ENCODE measurements around the gene NRK.

The NRK gene

DNA sequence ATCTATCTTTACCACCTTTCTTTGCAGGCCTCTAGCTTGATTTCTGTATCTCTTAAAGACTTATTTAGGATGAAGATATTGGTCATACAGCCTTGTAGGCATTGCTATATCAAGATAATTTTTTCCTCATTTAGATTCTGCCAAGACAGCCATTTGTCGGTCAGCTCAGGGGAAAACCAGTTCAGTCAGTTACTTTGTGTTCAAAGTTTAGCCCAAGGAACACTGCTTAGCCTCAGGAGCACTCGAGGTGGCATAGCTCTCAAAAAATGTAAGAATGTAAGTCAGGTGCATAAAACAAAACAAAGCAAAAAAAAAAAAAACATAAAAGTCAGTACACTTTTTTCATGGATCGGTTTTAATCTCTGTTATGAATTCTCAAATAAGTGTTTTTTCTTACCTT, 43.4 kb downstream of the NRK start:
- no peak for DNase-seq (ENCODE audit: extremely low read depth, low read depth)

GRCh38 chrX:105869701-105870100, 47.4 kb downstream of the NRK start:
- DNase-seq (ENCODE audit: extremely low read depth, low read depth): no peak
- TF ChIP-seq, protein P1, sequence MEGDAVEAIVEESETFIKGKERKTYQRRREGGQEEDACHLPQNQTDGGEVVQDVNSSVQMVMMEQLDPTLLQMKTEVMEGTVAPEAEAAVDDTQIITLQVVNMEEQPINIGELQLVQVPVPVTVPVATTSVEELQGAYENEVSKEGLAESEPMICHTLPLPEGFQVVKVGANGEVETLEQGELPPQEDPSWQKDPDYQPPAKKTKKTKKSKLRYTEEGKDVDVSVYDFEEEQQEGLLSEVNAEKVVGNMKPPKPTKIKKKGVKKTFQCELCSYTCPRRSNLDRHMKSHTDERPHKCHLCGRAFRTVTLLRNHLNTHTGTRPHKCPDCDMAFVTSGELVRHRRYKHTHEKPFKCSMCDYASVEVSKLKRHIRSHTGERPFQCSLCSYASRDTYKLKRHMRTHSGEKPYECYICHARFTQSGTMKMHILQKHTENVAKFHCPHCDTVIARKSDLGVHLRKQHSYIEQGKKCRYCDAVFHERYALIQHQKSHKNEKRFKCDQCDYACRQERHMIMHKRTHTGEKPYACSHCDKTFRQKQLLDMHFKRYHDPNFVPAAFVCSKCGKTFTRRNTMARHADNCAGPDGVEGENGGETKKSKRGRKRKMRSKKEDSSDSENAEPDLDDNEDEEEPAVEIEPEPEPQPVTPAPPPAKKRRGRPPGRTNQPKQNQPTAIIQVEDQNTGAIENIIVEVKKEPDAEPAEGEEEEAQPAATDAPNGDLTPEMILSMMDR (IDR thresholded peaks at IDR 0.05; ENCODE audit: low read depth, low read length): no peak

More for the DNA sequence above, 43.4 kb downstream of the NRK start:
- TF ChIP-seq, protein P1 (IDR thresholded peaks at IDR 0.05; ENCODE audit: low read depth, low read length): no peak

GRCh38 chrX:105870445-105870844, 48.1 kb downstream of the NRK start:
- TF ChIP-seq, protein P1 (IDR thresholded peaks at IDR 0.05; ENCODE audit: low read depth, low read length): no peak
- DNase-seq (ENCODE audit: extremely low read depth, low read depth): no peak

GRCh38 chrX:105872941-105873340, 50.6 kb downstream of the NRK start:
- TF ChIP-seq, protein P1 (IDR thresholded peaks at IDR 0.05; ENCODE audit: low read depth, low read length): no peak
- DNase-seq (ENCODE audit: extremely low read depth, low read depth): no peak

GRCh38 chrX:105874790-105875189, 52.5 kb downstream of the NRK start:
- TF ChIP-seq, protein P1 (IDR thresholded peaks at IDR 0.05; ENCODE audit: low read depth, low read length): no peak

DNA sequence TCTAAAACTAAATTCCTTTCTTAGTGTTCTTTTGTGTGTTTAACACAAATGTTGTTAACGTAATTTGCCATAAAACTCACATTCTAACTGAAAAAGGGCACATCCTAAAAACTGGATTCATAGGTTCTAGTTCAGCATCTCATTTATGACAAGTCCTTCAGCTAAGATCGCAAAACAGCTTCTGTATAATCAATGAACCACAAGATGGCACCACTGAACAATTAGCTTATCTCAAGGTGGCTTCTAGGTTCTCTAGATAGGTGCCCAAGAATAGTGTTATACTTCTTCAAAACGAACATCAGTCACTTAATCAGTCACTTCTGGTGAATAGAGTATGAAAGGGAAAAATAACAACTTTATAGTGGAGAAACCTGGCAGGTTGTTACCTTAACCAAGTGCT, 54.3 kb downstream of the NRK start:
- no peak for DNase-seq (ENCODE audit: extremely low read depth, low read depth)
- TF ChIP-seq, protein P1 (IDR thresholded peaks at IDR 0.05; ENCODE audit: low read depth, low read length): no peak; the same call in 1 of the 2 replicates

More at GRCh38 chrX:105874790-105875189, 52.5 kb downstream of the NRK start:
- no peak for DNase-seq (ENCODE audit: extremely low read depth, low read depth)

DNA sequence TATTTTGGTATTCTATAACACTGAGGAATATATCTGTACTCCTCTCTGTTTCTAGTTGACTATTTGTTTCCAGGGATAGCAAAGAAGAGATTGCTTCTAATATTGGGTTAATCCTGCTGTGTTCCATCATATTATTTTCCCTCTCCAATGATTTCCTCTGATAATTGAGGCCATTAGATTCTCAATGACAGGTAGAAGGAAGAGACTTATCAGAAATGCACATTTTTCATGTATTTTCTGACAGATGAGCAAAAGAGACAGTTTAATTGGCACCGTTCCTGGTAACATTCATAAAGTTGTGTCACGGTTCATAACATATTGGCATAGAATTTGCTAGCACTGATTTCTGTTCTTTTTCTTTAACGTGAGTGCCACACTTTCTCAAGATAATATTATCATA, 58.2 kb downstream of the NRK start:
- TF ChIP-seq, protein P1 (IDR thresholded peaks at IDR 0.05; ENCODE audit: low read depth, low read length): no peak
- no peak for DNase-seq (ENCODE audit: extremely low read depth, low read depth)

All from AG09319 (cell line).